OCI-LY1 (cell line): ENCODE results near the gene CPTP.

Experiments
- H2AFZ ChIP-seq: fragments of 200-600 bp; sonication (generic), shearing (Covaris generic); 2 replicates; pipeline ENCODE4 v1.6.0; 2014; ENCODE audit warnings: antibody characterized with exemption, mild to moderate bottlenecking, low read length
- H3F3A ChIP-seq: fragments of 200-600 bp; sonication (generic), shearing (Covaris generic); 2 replicates; pipeline ENCODE4 v1.6.0; 2014; ENCODE audit warnings: mild to moderate bottlenecking, antibody characterized with exemption, low read length, moderate library complexity; ENCODE audit not compliant: insufficient read depth
- H3K27ac ChIP-seq: fragments of 200-600 bp; sonication (generic); 2 replicates; pipeline ENCODE4 v1.5.1; 2014; ENCODE audit warnings: low read length, mixed run types, mild to moderate bottlenecking, low read depth; ENCODE audit not compliant: poor library complexity, severe bottlenecking
- H3K27me3 ChIP-seq: fragments of 200-600 bp; sonication (generic); 2 replicates; pipeline ENCODE4 v1.6.0; 2014; ENCODE audit warnings: antibody characterized with exemption, mild to moderate bottlenecking, low read length, moderate library complexity; ENCODE audit not compliant: insufficient read depth
- H3K36me3 ChIP-seq: fragments of 200-600 bp; sonication (generic); 2 replicates; pipeline ENCODE4 v1.6.1; 2014; ENCODE audit warnings: mild to moderate bottlenecking, antibody characterized with exemption, low read length, moderate library complexity, mixed read lengths; ENCODE audit not compliant: insufficient read depth
- H3K4me1 ChIP-seq: fragments of 200-600 bp; sonication (generic); 2 replicates; pipeline ENCODE4 v1.5.1; 2014; ENCODE audit warnings: mild to moderate bottlenecking, low read length, moderate library complexity; ENCODE audit not compliant: insufficient read depth, severe bottlenecking
- H3K4me2 ChIP-seq: fragments of 200-600 bp; sonication (generic), shearing (Covaris generic); 2 replicates; pipeline ENCODE4 v1.6.1; 2014; ENCODE audit warnings: low read length
- H3K4me3 ChIP-seq: fragments of 200-600 bp; sonication (generic); 2 replicates; pipeline ENCODE4 v1.5.1; 2014; ENCODE audit warnings: low read length, low read depth, mild to moderate bottlenecking, mixed read lengths; ENCODE audit not compliant: poor library complexity, severe bottlenecking
- H3K79me2 ChIP-seq: fragments of 200-600 bp; shearing (Covaris generic); 2 replicates; pipeline ENCODE4 v1.6.1; 2016; ENCODE audit warnings: mixed run types, low read length, mixed read lengths; ENCODE audit not compliant: insufficient read depth
- H3K9ac ChIP-seq: fragments of 200-600 bp; sonication (generic), shearing (Covaris generic); 2 replicates; pipeline ENCODE4 v1.6.1; 2014; ENCODE audit warnings: mild to moderate bottlenecking, low read length, mixed read lengths
- H3K9me2 ChIP-seq: fragments of 200-600 bp; sonication (generic), shearing (Covaris generic); 2 replicates; pipeline ENCODE4 v1.6.1; 2014; ENCODE audit warnings: low read depth, mild to moderate bottlenecking, low read length, mixed read lengths
- H3K9me3 ChIP-seq: fragments of 200-600 bp; shearing (Covaris generic); 2 replicates; pipeline ENCODE4 v1.6.1; 2014; ENCODE audit warnings: low read length, mixed read lengths
- H4K20me1 ChIP-seq: fragments of 200-600 bp; sonication (generic), shearing (Covaris generic); 2 replicates; pipeline ENCODE4 v1.6.0; 2016; ENCODE audit warnings: mild to moderate bottlenecking, low read length; ENCODE audit not compliant: insufficient read depth
- EZH2 ChIP-seq: fragments of 200-600 bp; sonication (generic), shearing (Covaris generic); IDR thresholded peaks from 2 replicates; pipeline ENCODE4 v1.8.0; 2017; ENCODE audit warnings: borderline replicate concordance, mixed run types, mild to moderate bottlenecking, antibody characterized with exemption, low read length, moderate library complexity, mixed read lengths
- TF ChIP-seq, protein P1 (sequence below): fragments of 200-600 bp; sonication (generic), shearing (Covaris generic); IDR thresholded peaks from 2 replicates; pipeline ENCODE4 v1.5.1; 2017; ENCODE audit warnings: mild to moderate bottlenecking, antibody characterized with exemption, low read length, moderate library complexity, mixed read lengths

The CPTP gene

DNA sequence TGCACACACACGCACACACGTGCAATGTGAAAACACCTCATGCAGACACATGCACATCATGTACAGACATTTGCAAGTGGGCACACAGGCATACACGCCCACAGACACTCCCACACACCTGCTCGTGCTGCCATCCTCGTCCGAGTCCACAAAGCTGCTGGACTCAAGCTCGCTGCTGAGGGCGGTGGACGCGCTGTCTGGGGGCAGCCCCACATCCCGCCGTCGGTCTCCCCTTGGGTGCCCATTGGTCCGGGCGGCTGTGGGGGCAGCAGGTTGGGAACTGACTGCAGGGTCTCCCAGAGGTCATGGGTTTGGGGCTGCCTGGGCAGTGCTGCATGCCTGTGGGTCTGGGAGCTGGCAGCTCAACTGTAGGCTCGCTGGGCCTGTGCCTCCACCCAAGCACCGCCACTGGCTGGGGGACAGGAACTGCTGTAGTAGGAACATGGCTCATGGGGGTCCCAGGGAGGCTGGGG, 17.0 kb downstream of the CPTP start:
- Histone ChIP-seq H3K36me3 (no peaks in the 10 kb centered on the region; the same call in 1 of the 2 replicates), H3K4me3 (no peak overlapping the region), H3F3A (no peaks in the 10 kb centered on the region), H3K9me2 (no peaks in the 10 kb centered on the region), H3K27ac (no peak overlapping the region), H3K4me1 (no peaks in the 10 kb centered on the region), H4K20me1 (no peaks in the 10 kb centered on the region), H3K9ac (no peak overlapping the region), H3K9me3 (no peaks in the 10 kb centered on the region), H3K79me2 (no peaks in the 10 kb centered on the region), H3K27me3 (no peaks in the 10 kb centered on the region), H3K4me2 (no peak overlapping the region), H2AFZ (no peak overlapping the region)
- no peak for TF ChIP-seq EZH2
- TF ChIP-seq, protein P1, sequence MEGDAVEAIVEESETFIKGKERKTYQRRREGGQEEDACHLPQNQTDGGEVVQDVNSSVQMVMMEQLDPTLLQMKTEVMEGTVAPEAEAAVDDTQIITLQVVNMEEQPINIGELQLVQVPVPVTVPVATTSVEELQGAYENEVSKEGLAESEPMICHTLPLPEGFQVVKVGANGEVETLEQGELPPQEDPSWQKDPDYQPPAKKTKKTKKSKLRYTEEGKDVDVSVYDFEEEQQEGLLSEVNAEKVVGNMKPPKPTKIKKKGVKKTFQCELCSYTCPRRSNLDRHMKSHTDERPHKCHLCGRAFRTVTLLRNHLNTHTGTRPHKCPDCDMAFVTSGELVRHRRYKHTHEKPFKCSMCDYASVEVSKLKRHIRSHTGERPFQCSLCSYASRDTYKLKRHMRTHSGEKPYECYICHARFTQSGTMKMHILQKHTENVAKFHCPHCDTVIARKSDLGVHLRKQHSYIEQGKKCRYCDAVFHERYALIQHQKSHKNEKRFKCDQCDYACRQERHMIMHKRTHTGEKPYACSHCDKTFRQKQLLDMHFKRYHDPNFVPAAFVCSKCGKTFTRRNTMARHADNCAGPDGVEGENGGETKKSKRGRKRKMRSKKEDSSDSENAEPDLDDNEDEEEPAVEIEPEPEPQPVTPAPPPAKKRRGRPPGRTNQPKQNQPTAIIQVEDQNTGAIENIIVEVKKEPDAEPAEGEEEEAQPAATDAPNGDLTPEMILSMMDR: no peak

DNA sequence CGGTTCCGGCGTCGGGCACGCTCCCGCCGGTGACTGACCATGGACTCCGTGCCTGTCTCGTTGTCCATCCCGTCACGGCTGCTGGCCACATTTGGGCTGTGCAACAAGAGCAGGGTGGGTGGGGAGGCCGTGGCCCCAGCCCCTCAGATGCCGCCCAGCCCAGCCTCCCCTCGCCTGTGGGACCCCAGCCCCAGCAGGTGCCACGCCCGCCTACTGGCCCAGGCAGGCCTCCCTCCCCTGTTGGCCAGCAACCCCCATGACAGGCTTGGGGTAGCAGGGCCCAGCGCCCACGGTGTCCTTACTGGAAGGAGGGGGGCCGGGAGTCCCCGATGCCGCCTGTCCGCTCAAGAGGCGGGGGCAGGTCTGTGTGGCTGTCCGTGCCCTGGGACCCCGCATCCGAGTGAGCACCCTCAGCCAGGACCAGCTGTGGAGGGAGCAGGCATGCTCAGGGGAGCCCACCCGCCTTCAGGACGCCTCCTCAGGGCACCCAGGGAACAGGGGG, 17.5 kb downstream of the CPTP start:
- Histone ChIP-seq H3K9me3 (no peaks in the 10 kb centered on the region), H3K4me1 (no peaks in the 10 kb centered on the region), H3K4me2 (no peak overlapping the region), H3K36me3 (no peaks in the 10 kb centered on the region; the same call in 1 of the 2 replicates), H3K27ac (no peak overlapping the region), H3K79me2 (no peaks in the 10 kb centered on the region), H2AFZ (no peak overlapping the region), H4K20me1 (peaks cover 2% of the 10 kb centered on the region; the same call in 1 of the 2 replicates), H3K4me3 (no peak overlapping the region), H3K9ac (no peak overlapping the region), H3K9me2 (no peaks in the 10 kb centered on the region), H3K27me3 (no peaks in the 10 kb centered on the region), H3F3A (no peaks in the 10 kb centered on the region)
- TF ChIP-seq, protein P1: no peak
- TF ChIP-seq EZH2: no peak

DNA sequence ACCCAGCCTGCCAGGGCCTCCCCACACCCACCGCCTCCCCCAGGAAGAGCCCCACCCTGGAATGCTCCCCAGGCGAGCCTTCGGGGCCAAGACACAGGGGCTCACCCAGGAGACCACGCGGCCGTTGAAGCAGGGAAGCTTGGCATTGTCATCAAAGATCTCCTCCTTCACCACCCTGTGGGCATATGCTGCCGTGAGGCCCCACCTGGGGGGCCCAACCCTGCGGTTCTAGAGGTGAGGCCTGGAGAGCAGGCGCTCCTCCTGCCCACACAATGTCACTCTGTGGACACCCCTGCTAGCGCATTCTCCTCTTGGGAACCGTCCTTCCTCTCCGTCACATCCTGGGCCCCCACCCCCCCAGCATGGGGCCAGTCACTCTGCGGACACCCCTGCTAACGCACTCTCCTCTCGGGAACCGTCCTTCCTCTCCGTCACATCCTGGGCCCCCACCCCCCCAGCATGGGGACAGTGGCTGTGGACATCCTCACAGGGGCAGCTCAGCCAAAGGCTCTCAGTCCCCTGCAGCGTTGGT, 18.0 kb downstream of the CPTP start:
- TF ChIP-seq, protein P1: no peak
- no peak for TF ChIP-seq EZH2
- Histone ChIP-seq H2AFZ (no peak overlapping the region), H3K79me2 (no peaks in the 10 kb centered on the region), H3K4me2 (no peak overlapping the region), H3K9me2 (no peaks in the 10 kb centered on the region), H3K9me3 (no peaks in the 10 kb centered on the region), H3K4me3 (no peak overlapping the region), H4K20me1 (peaks cover 2% of the 10 kb centered on the region; the same call in 1 of the 2 replicates), H3K9ac (no peak overlapping the region), H3F3A (no peaks in the 10 kb centered on the region), H3K36me3 (no peaks in the 10 kb centered on the region; the same call in 1 of the 2 replicates), H3K27ac (no peak overlapping the region), H3K4me1 (peaks cover 4% of the 10 kb centered on the region), H3K27me3 (no peaks in the 10 kb centered on the region)
